CD4-positive, alpha-beta memory T cell (primary cell): Measurements from ENCODE around the gene FRMD5. TPM values are rescaled to one million over a fixed set of nuclear protein-coding genes. Genes with fewer than 3 reads are reported as not detected.

Experiments
- CTCF ChIA-PET: fragments of 350-600 bp; sonication (Branson Sonifier 250); formaldehyde crosslinking; loops from one replicate; lab custom pipeline; 2021; ENCODE audit warnings: inconsistent platforms; ENCODE audit not compliant: partially characterized antibody; lab: Charles Lee
- POLR2A ChIA-PET: fragments of 350-600 bp; sonication (Branson Sonifier 250); formaldehyde crosslinking; loops from one replicate; lab custom pipeline; 2021; ENCODE audit not compliant: partially characterized antibody; lab: Charles Lee
- DNase-seq, 5 donors: peaks; one replicate each; pipeline versions ENCODE4 v3.0.0 to v3.0.0-alpha.2; 2020 to 2022; ENCODE audit warnings: mixed read lengths in 1 of 5
- H3K27ac ChIP-seq: one replicate; pipeline ENCODE4 v1.7.0; 2013; ENCODE audit warnings: low read depth, low read length
- H3K27me3 ChIP-seq: 2 replicates; pipeline ENCODE4 v1.7.0; 2013; ENCODE audit warnings: mild to moderate bottlenecking, low read length, moderate library complexity; ENCODE audit not compliant: insufficient read depth
- H3K36me3 ChIP-seq: 2 replicates; pipeline ENCODE4 v1.7.0; 2013; ENCODE audit warnings: mild to moderate bottlenecking, low read length, moderate library complexity; ENCODE audit not compliant: insufficient read depth
- H3K4me1 ChIP-seq: 2 replicates; pipeline ENCODE4 v1.7.0; 2013; ENCODE audit warnings: mild to moderate bottlenecking, low read length, moderate library complexity; ENCODE audit not compliant: insufficient read depth
- H3K4me3 ChIP-seq, 2 donors: one replicate each; pipeline ENCODE4 v1.7.0; 2013; ENCODE audit warnings: low read length in 2 of 2, mild to moderate bottlenecking in 1 of 2
- H3K9me3 ChIP-seq, 2 donors: one replicate each; pipeline ENCODE4 v1.7.0; 2013; ENCODE audit warnings: low read length in 2 of 2, control low read depth in 1 of 2; ENCODE audit not compliant: control insufficient read depth in 1 of 2
- H3K27ac Mint-ChIP-seq, 7 donors: one replicate each; pipeline ENCODE4 v1.8.0; 2020 to 2021; ENCODE audit warnings: mixed read lengths in 7 of 7, mild to moderate bottlenecking in 6 of 7, inconsistent platforms in 3 of 7, moderate library complexity in 3 of 7
- H3K27me3 Mint-ChIP-seq, 2 donors: one replicate each; pipeline ENCODE4 v1.8.0; 2020 to 2021; ENCODE audit warnings: mixed read lengths in 2 of 2
- H3K36me3 Mint-ChIP-seq, 2 donors: one replicate each; pipeline ENCODE4 v1.8.0; 2020 to 2021; ENCODE audit warnings: mixed read lengths in 2 of 2, inconsistent platforms in 1 of 2, mild to moderate bottlenecking in 1 of 2
- H3K4me1 Mint-ChIP-seq, 4 donors: one replicate each; pipeline ENCODE4 v1.8.0; 2020 to 2021; ENCODE audit warnings: mixed read lengths in 4 of 4, mild to moderate bottlenecking in 1 of 4
- H3K4me3 Mint-ChIP-seq, 8 donors: one replicate each; pipeline ENCODE4 v1.8.0; 2020 to 2021; ENCODE audit warnings: mixed read lengths in 8 of 8, mild to moderate bottlenecking in 7 of 8, moderate library complexity in 6 of 8, inconsistent platforms in 3 of 8
- H3K9me3 Mint-ChIP-seq, 8 donors: one replicate each; pipeline ENCODE4 v1.8.0; 2020 to 2021; ENCODE audit warnings: mixed read lengths in 8 of 8, mild to moderate bottlenecking in 5 of 8, inconsistent platforms in 3 of 8, moderate library complexity in 1 of 8
- intact Hi-C: fragments of 100-400 bp; cut with micrococcal nuclease; formaldehyde crosslinking; loops from one replicate; pipeline ENCODE4 v1.15.1; 2023
- polyA plus RNA-seq, 2 donors: library from polyadenylated mRNA; unstranded; fragments of 300-500 nt; fragmentation: Illumina TruSeq; gene quantifications; one replicate each; pipeline ENCODE4 v1.2.3, GENCODE V29; 2021
- total RNA-seq, 2 experiments: library from RNA; stranded (reverse); gene quantifications; one replicate each; pipeline ENCODE4 v1.2.3, GENCODE V29; 2021

Gene FRMD5
- total and polyA plus RNA-seq, 4 experiments from 2014 or later = 0.08 to 0.47 TPM; not detected in 2

DNA sequence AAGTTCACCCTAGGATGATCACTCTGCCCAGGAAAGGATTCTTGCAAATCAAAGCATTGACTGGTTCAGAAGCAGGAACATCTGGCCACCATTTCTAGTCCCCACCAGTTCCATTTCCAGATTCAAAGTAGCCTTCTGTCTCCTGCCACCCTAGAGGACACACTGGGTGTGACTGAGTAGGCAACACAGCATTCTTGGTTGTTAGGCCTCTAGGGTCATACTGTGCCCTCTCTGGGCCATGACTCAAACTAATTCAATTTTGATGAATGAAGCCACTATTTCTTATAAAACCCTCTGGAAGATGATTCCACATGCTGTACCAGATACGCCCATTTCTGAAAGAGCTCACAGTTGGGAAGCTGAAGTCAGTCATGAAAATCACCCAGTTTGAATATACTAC, 298.5 kb downstream of the FRMD5 start:
- no peak for DNase-seq
- no peak overlapping the region for H3K4me3 ChIP-seq
- H3K4me1 ChIP-seq = no peaks in the 10 kb centered on the region
- H3K27me3 ChIP-seq = no peaks in the 10 kb centered on the region
- Mint-ChIP-seq H3K4me3 (no peak overlapping the region), H3K4me1 (no peaks in the 10 kb centered on the region), H3K27me3 (no peaks in the 10 kb centered on the region), H3K27ac (peak overlapping the region in 1 of 7 donors; percentile 37), H3K9me3 (no peaks in the 10 kb centered on the region), H3K36me3 (no peaks in the 10 kb centered on the region)
- ChIA-PET POLR2A (no interaction called here), CTCF (interaction anchor here (0.7 kb wide), 1 partner anchor 8 kb away, joined by 6 read pairs; no protein-coding TSS in a partner anchor)
- H3K27ac ChIP-seq = no peak overlapping the region
- no peaks in the 10 kb centered on the region for H3K9me3 ChIP-seq
- H3K36me3 ChIP-seq = no peaks in the 10 kb centered on the region
- intact Hi-C loops = no loop called here

DNA sequence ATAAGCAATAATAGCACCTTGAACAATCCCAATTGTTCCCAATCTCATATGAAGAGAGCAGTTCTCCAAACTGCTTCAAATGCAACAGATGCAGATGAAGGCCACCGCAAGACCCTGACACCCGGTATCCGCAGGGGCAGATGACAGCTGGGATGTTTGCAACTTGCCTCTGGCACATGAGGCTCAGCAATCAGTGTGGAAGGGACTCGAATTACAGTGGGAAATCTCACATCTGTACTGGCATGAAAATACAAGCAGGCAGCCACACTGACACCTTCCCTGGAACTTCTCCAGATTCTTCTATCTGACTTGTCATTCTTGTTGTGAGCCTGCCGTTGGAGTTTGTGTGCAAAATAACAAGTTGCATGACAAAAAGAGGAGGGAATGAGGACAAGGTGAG, 299.5 kb downstream of the FRMD5 start:
- H3K36me3 Mint-ChIP-seq = no peaks in the 10 kb centered on the region
- no peak overlapping the region for H3K4me3 ChIP-seq
- no peaks in the 10 kb centered on the region for H3K4me1 ChIP-seq
- no peaks in the 10 kb centered on the region for H3K9me3 ChIP-seq
- no peaks in the 10 kb centered on the region for H3K4me1 Mint-ChIP-seq
- no peak overlapping the region for H3K27ac ChIP-seq
- ChIA-PET POLR2A (no interaction called here), CTCF (interaction anchor here (1.4 kb wide), 1 partner anchor 9 kb away, joined by 7 read pairs; no protein-coding TSS in a partner anchor)
- intact Hi-C loops = no loop called here
- no peak for DNase-seq
- no peak overlapping the region for H3K4me3 Mint-ChIP-seq
- no peaks in the 10 kb centered on the region for H3K36me3 ChIP-seq
- H3K27me3 Mint-ChIP-seq = no peaks in the 10 kb centered on the region
- H3K27ac Mint-ChIP-seq = no peak overlapping the region
- no peaks in the 10 kb centered on the region for H3K27me3 ChIP-seq
- H3K9me3 Mint-ChIP-seq = no peaks in the 10 kb centered on the region

DNA sequence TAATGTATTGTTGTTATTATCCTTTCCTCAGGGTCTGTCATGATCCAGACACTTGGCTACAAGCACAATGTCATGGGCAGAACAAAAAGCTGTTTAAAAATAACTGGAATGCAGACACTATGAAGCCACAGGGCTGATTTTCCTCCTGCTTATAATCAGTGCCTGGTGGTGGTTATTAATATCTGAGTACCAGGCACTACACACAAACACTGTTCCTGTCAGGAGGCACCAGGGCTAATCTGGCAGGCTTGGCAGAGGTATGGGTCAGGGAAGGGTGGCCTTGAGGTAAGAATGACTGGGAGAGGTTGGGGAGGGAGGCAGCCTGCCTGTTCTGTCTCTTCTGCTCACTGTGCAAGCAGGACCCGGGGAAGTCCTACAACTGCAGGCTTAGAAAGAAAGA, 301.1 kb downstream of the FRMD5 start:
- CTCF ChIA-PET = no interaction called here
- Histone ChIP-seq H3K4me3 (no peak overlapping the region), H3K36me3 (no peaks in the 10 kb centered on the region), H3K27ac (no peak overlapping the region), H3K27me3 (no peaks in the 10 kb centered on the region), H3K4me1 (no peaks in the 10 kb centered on the region), H3K9me3 (no peaks in the 10 kb centered on the region)
- Mint-ChIP-seq H3K27me3 (no peaks in the 10 kb centered on the region), H3K9me3 (no peaks in the 10 kb centered on the region), H3K27ac (no peak overlapping the region), H3K4me1 (no peaks in the 10 kb centered on the region), H3K36me3 (no peaks in the 10 kb centered on the region), H3K4me3 (no peak overlapping the region)
- intact Hi-C loops = no loop called here
- POLR2A ChIA-PET = no interaction called here
- DNase-seq = no peak

DNA sequence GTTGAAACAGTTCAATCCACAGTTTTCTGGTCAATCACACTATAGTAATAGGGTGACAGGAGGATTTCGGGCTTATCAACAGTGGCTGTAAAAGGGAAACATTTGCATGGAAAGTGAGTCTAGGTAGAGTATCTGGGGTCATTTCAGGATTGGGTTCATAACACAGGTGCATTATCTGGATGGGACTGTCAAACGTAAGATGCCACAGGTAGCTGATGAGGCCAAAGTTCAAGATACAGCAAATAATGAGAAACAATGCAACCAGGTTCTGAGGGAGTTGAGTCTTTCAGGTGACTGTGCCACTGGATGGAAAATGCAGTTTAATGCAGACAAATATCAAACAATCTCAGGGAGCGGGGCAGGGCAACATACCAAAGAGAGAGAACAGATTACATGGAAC, 306.0 kb downstream of the FRMD5 start:
- Histone ChIP-seq H3K9me3 (no peaks in the 10 kb centered on the region), H3K4me3 (no peak overlapping the region), H3K27ac (no peak overlapping the region), H3K27me3 (no peaks in the 10 kb centered on the region), H3K36me3 (no peaks in the 10 kb centered on the region), H3K4me1 (no peaks in the 10 kb centered on the region)
- Mint-ChIP-seq H3K4me1 (no peaks in the 10 kb centered on the region), H3K27me3 (no peaks in the 10 kb centered on the region), H3K36me3 (no peaks in the 10 kb centered on the region), H3K27ac (no peak overlapping the region), H3K9me3 (no peaks in the 10 kb centered on the region), H3K4me3 (no peak overlapping the region)
- ChIA-PET POLR2A (no interaction called here), CTCF (interaction anchor here (2.8 kb wide), 1 partner anchor 15 kb away, joined by 10 read pairs; no protein-coding TSS in a partner anchor)
- intact Hi-C loops = no loop called here
- DNase-seq = no peak

DNA sequence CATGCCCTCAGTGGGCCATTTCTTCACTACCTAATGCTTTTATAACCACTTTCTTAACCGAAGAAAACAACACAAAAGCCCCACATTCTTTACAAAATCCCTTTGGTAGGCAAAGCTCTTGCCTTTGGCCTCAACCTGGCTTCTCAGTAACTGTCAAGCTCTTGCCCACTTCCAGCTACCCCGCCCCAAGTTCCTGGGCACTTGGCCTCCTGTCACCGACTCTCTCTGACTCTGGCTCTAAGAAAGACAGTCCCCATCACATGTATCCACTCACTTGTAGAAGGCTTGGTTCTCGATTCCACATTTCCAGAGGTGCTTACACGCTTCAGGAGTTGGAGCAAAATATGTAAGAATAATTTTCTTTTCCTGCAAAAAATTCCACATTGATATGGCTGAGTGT, 307.2 kb downstream of the FRMD5 start:
- Histone ChIP-seq H3K4me3 (no peak overlapping the region), H3K27me3 (no peaks in the 10 kb centered on the region), H3K27ac (no peak overlapping the region), H3K9me3 (no peaks in the 10 kb centered on the region), H3K4me1 (no peaks in the 10 kb centered on the region), H3K36me3 (no peaks in the 10 kb centered on the region)
- ChIA-PET CTCF (interaction anchor here (2.8 kb wide), 1 partner anchor 16 kb away, joined by 10 read pairs; no protein-coding TSS in a partner anchor), POLR2A (no interaction called here)
- H3K4me1 Mint-ChIP-seq = no peaks in the 10 kb centered on the region
- no peaks in the 10 kb centered on the region for H3K36me3 Mint-ChIP-seq
- no peaks in the 10 kb centered on the region for H3K27me3 Mint-ChIP-seq
- H3K4me3 Mint-ChIP-seq = no peak overlapping the region
- no peaks in the 10 kb centered on the region for H3K9me3 Mint-ChIP-seq
- no peak for DNase-seq
- H3K27ac Mint-ChIP-seq = peak overlapping the region in 1 of 7 donors; percentile 73
- intact Hi-C loops = no loop called here

DNA sequence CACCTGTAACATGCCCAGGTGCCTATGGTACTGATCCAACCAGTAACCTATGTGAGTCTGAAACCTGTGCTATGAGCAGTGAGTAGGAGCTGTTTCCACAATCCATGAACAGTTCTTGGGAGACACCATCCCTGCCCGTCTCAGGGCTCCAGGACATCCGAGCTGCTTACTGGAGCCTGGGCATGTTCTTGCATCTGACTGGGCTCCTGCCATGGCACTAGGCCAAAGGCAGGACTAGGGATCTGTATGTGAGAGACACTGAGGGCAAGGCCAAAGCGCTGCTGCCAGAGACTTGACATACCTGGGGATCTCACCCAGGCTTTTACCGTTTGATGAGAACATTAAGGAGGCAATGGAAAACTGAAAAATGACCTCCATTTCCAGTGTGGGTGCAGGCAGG, 308.5 kb downstream of the FRMD5 start:
- no peaks in the 10 kb centered on the region for H3K36me3 Mint-ChIP-seq
- H3K27me3 Mint-ChIP-seq = no peaks in the 10 kb centered on the region
- H3K4me3 Mint-ChIP-seq = no peak overlapping the region
- CTCF ChIA-PET = interaction anchor here (0.6 to 0.8 kb wide), 2 partner anchors 15 to 16 kb away, joined by 3 to 4 read pairs; no protein-coding TSS in a partner anchor
- H3K4me1 Mint-ChIP-seq = no peaks in the 10 kb centered on the region
- intact Hi-C loops = no loop called here
- H3K9me3 Mint-ChIP-seq = no peaks in the 10 kb centered on the region
- peak overlapping the region in 1 of 7 donors; percentile 36 for H3K27ac Mint-ChIP-seq
- H3K9me3 ChIP-seq = no peaks in the 10 kb centered on the region
- no peaks in the 10 kb centered on the region for H3K36me3 ChIP-seq
- no peaks in the 10 kb centered on the region for H3K4me1 ChIP-seq
- no peak for DNase-seq
- POLR2A ChIA-PET = no interaction called here
- H3K27me3 ChIP-seq = no peaks in the 10 kb centered on the region
- no peak overlapping the region for H3K27ac ChIP-seq
- no peak overlapping the region for H3K4me3 ChIP-seq

DNA sequence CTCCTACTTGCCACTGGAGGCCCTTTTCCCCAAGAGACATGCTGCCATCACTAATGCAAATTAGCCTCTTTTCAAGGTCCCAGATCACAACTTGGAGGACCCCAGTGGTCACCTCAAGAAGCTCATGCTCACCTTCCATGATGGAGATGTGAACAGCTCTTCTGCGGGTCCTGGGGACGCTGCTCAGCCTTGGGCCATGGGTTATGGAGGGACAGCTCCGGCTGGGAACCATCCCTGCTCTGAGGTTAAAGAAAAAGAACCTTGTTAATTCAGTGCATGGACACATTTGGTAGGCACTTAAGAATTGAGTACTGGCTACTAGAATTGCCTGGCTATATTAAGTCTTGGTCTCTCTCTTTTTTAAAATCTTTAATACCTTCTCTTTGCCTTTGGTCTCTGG, 311.5 kb downstream of the FRMD5 start:
- Histone ChIP-seq H3K27me3 (no peaks in the 10 kb centered on the region), H3K9me3 (no peaks in the 10 kb centered on the region), H3K4me3 (no peak overlapping the region), H3K4me1 (no peaks in the 10 kb centered on the region), H3K36me3 (no peaks in the 10 kb centered on the region), H3K27ac (no peak overlapping the region)
- intact Hi-C loops = no loop called here
- H3K27me3 Mint-ChIP-seq = no peaks in the 10 kb centered on the region
- ChIA-PET CTCF (interaction anchor here (1.2 to 2.0 kb wide), 2 partner anchors 12 to 16 kb away, joined by 3 to 7 read pairs; no protein-coding TSS in a partner anchor), POLR2A (no interaction called here)
- DNase-seq = no peak
- no peak overlapping the region for H3K4me3 Mint-ChIP-seq
- H3K27ac Mint-ChIP-seq = peak overlapping the region in 1 of 7 donors; percentile 77
- no peaks in the 10 kb centered on the region for H3K4me1 Mint-ChIP-seq
- peaks cover under 1 to 1% of the 10 kb centered on the region in 2 donors for H3K36me3 Mint-ChIP-seq
- no peaks in the 10 kb centered on the region for H3K9me3 Mint-ChIP-seq
